Stimulated activated CD4-positive, alpha-beta T cell treated with anti-CD3 and anti-CD28 coated beads, Interleukin-1b, Interleukin-23, amount 100 ng/mL, for 48 hours (primary cell): ENCODE data around the gene MRPS18A.

Experiments used
- DNase-seq: peaks from one replicate; pipeline ENCODE4 v3.0.0-alpha.2; 2020

MRPS18A gene

GRCh38 chr6:43630980-43631619 is 56.5 kb downstream of the MRPS18A start:
- no peak for DNase-seq

- peak; percentile 92 for DNase-seq
These were observed 57.9 kb downstream of the MRPS18A start for GRCh38 chr6:43629505-43630300.

- peak; percentile 98 for DNase-seq
These were observed 58.5 kb downstream of the MRPS18A start, which contains the start of gene GTPBP2 for GRCh38 chr6:43629104-43629504. Gene GTPBP2 (minus strand): TSS chr6:43629264. CDS start chr6:43629162, 102 bp downstream.

GRCh38 chr6:43628393-43629103 is 59.0 kb downstream of the MRPS18A start:
- peak; percentile 53 for DNase-seq

GRCh38 chr6:43627008-43627825 is 60.4 kb downstream of the MRPS18A start:
- peak; percentile 32 for DNase-seq

- DNase-seq, result no peak
These were observed 62.1 kb downstream of the MRPS18A start for GRCh38 chr6:43625393-43625992.

GRCh38 chr6:43624786-43625288 is 62.8 kb downstream of the MRPS18A start:
- no peak for DNase-seq

GRCh38 chr6:43623880-43624785 is 63.5 kb downstream of the MRPS18A start:
- no peak for DNase-seq

GRCh38 chr6:43622541-43622940 is 65.0 kb downstream of the MRPS18A start:
- DNase-seq, result no peak

GRCh38 chr6:43621836-43622180 is 65.8 kb downstream of the MRPS18A start:
- no peak for DNase-seq
